H9 (cell line): ENCODE data around the gene TENM3. TPM values are rescaled to one million over a fixed set of nuclear protein-coding genes. Genes with fewer than 3 reads are reported as not detected.

ENCODE experiments used
- DNase-seq: peaks from one replicate; pipeline ENCODE4 v3.0.0-alpha.2; 2017
- H2AFZ ChIP-seq: one replicate; pipeline ENCODE4 v1.6.1; 2013; ENCODE audit warnings: mild to moderate bottlenecking, low read length, control low read depth, moderate library complexity
- H2AK5ac ChIP-seq: 2 replicates; pipeline ENCODE4 v1.6.1; 2013; ENCODE audit warnings: low read length, control low read depth, mixed read lengths; ENCODE audit not compliant: insufficient read length
- H2BK120ac ChIP-seq: one replicate; pipeline ENCODE4 v1.6.1; 2013; ENCODE audit warnings: low read depth, mild to moderate bottlenecking, low read length, control low read depth, inconsistent platforms; ENCODE audit not compliant: poor library complexity, severe bottlenecking
- H2BK12ac ChIP-seq: 2 replicates; pipeline ENCODE4 v1.6.1; 2013; ENCODE audit warnings: low read length, control low read depth, mixed read lengths, low read depth; ENCODE audit not compliant: insufficient read length
- H2BK15ac ChIP-seq: 2 replicates; pipeline ENCODE4 v1.6.1; 2013; ENCODE audit warnings: low read depth, low read length, control low read depth
- H2BK20ac ChIP-seq: one replicate; pipeline ENCODE4 v1.6.1; 2013; ENCODE audit warnings: low read depth, mild to moderate bottlenecking, low read length, control low read depth, inconsistent platforms; ENCODE audit not compliant: poor library complexity, severe bottlenecking
- H2BK5ac ChIP-seq: 2 replicates; pipeline ENCODE4 v1.6.1; 2013; ENCODE audit warnings: low read length, control low read depth, mixed read lengths; ENCODE audit not compliant: insufficient read length
- H3K14ac ChIP-seq: 2 replicates; pipeline ENCODE4 v1.6.1; 2013; ENCODE audit warnings: low read length, control low read depth; ENCODE audit not compliant: insufficient read depth
- H3K18ac ChIP-seq: 2 replicates; pipeline ENCODE4 v1.6.1; 2013; ENCODE audit warnings: low read depth, mild to moderate bottlenecking, mixed read lengths, low read length, control low read depth; ENCODE audit not compliant: insufficient read length
- H3K23ac ChIP-seq: 2 replicates; pipeline ENCODE4 v1.6.1; 2013; ENCODE audit warnings: low read length, control low read depth, mixed read lengths, low read depth; ENCODE audit not compliant: insufficient read length
- H3K23me2 ChIP-seq: 2 replicates; pipeline ENCODE4 v1.6.1; 2013; ENCODE audit warnings: low read depth, mild to moderate bottlenecking, mixed read lengths, low read length, control low read depth; ENCODE audit not compliant: insufficient read length, poor library complexity, severe bottlenecking
- H3K27ac ChIP-seq: 2 replicates; pipeline ENCODE4 v1.5.1; 2013; ENCODE audit warnings: low read length, control low read depth, mixed read lengths, low read depth; ENCODE audit not compliant: insufficient read length
- H3K27me3 ChIP-seq: 2 replicates; pipeline ENCODE4 v1.6.1; 2013; ENCODE audit warnings: low read length, control low read depth, inconsistent platforms; ENCODE audit not compliant: insufficient read depth
- H3K4ac ChIP-seq: 2 replicates; pipeline ENCODE4 v1.6.1; 2013; ENCODE audit warnings: low read depth, mild to moderate bottlenecking, control low read depth, inconsistent platforms, low read length, moderate library complexity
- H3K4me1 ChIP-seq: 2 replicates; pipeline ENCODE4 v1.6.1; 2013; ENCODE audit warnings: low read length, control low read depth, inconsistent platforms; ENCODE audit not compliant: insufficient read depth
- H3K4me2 ChIP-seq: 2 replicates; pipeline ENCODE4 v1.6.1; 2013; ENCODE audit warnings: low read length, control low read depth, mixed read lengths; ENCODE audit not compliant: insufficient read length, insufficient read depth
- H3K56ac ChIP-seq: 2 replicates; pipeline ENCODE4 v1.6.1; 2013; ENCODE audit warnings: low read depth, mild to moderate bottlenecking, mixed read lengths, low read length, control low read depth; ENCODE audit not compliant: insufficient read length
- H3K79me1 ChIP-seq: 2 replicates; pipeline ENCODE4 v1.6.1; 2013; ENCODE audit warnings: low read depth, mild to moderate bottlenecking, moderate library complexity, low read length, control low read depth, inconsistent platforms; ENCODE audit not compliant: insufficient read depth, poor library complexity, severe bottlenecking
- H3K79me2 ChIP-seq: 2 replicates; pipeline ENCODE4 v1.6.1; 2013; ENCODE audit warnings: low read length, control low read depth, inconsistent platforms; ENCODE audit not compliant: insufficient read depth
- H3K9ac ChIP-seq: 2 replicates; pipeline ENCODE4 v1.6.1; 2013; ENCODE audit warnings: low read length, control low read depth, mixed read lengths; ENCODE audit not compliant: insufficient read length; ENCODE audit errors: extremely low read depth
- H3K9me3 ChIP-seq: one replicate; pipeline ENCODE4 v1.6.1; 2013; ENCODE audit warnings: low read depth, low read length, inconsistent platforms; ENCODE audit not compliant: control insufficient read depth
- H3T11ph ChIP-seq: one replicate; pipeline ENCODE4 v1.6.1; 2013; ENCODE audit warnings: mild to moderate bottlenecking, low read length, control low read depth, inconsistent platforms
- H4K20me1 ChIP-seq: one replicate; pipeline ENCODE4 v1.6.1; 2013; ENCODE audit not compliant: control insufficient read depth, insufficient read length, insufficient read depth
- H4K5ac ChIP-seq: 2 replicates; pipeline ENCODE4 v1.6.1; 2013; ENCODE audit warnings: low read depth, mild to moderate bottlenecking, mixed read lengths, low read length, control low read depth; ENCODE audit not compliant: insufficient read length
- H4K8ac ChIP-seq: replicated peaks from 2 replicates; pipeline ENCODE4 v1.6.1; 2013; ENCODE audit warnings: low read length, control low read depth, mixed read lengths, low read depth; ENCODE audit not compliant: insufficient read length
- H4K91ac ChIP-seq: 2 replicates; pipeline ENCODE4 v1.6.1; 2013; ENCODE audit warnings: low read depth, mild to moderate bottlenecking, moderate library complexity, mixed read lengths, low read length, control low read depth; ENCODE audit not compliant: insufficient read length
- H3K27ac Mint-ChIP-seq, 3 experiments: 2 replicates in 2 of 3; 3 replicates in 1 of 3; pipeline ENCODE4 v1.8.0; 2020 to 2021; ENCODE audit warnings: mixed read lengths in 3 of 3, mild to moderate bottlenecking in 1 of 3, moderate library complexity in 1 of 3
- H3K27me3 Mint-ChIP-seq: 2 replicates; pipeline ENCODE4 v1.8.0; 2021; ENCODE audit warnings: low read depth, mild to moderate bottlenecking, moderate library complexity, mixed read lengths
- H3K36me3 Mint-ChIP-seq, 3 experiments: 2 replicates in 2 of 3; 3 replicates in 1 of 3; pipeline ENCODE4 v1.8.0; 2020 to 2021; ENCODE audit warnings: low read depth in 3 of 3, mixed read lengths in 3 of 3; ENCODE audit not compliant: insufficient read depth in 1 of 3
- H3K4me1 Mint-ChIP-seq, 2 experiments: 2 replicates each; pipeline ENCODE4 v1.8.0; 2020; ENCODE audit warnings: mixed read lengths in 2 of 2
- H3K4me3 Mint-ChIP-seq, 2 experiments: 2 replicates in 1 of 2; 3 replicates in 1 of 2; pipeline ENCODE4 v1.8.0; 2020 to 2021; ENCODE audit warnings: mild to moderate bottlenecking in 2 of 2, mixed read lengths in 2 of 2, moderate library complexity in 1 of 2
- H3K9me3 Mint-ChIP-seq, 2 experiments: 2 replicates in 1 of 2; 3 replicates in 1 of 2; pipeline ENCODE4 v1.8.0; 2020; ENCODE audit warnings: mild to moderate bottlenecking in 2 of 2, mixed read lengths in 2 of 2, moderate library complexity in 1 of 2
- CTCF ChIP-seq: fragments of 200-600 bp; sonication (generic); conservative IDR thresholded peaks from 3 replicates; pipeline ENCODE4 v1.8.0; 2021; ENCODE audit warnings: antibody characterized with exemption, mild to moderate bottlenecking
- WGBS: extraction: QIAGEN DNeasy Blood & Tissue Kit; methylation state at CpG from one replicate; pipeline ENCODE4 v1.1.7; 2013; ENCODE audit warnings: missing lambda C conversion rate, low lambda C conversion rate, mixed read lengths; ENCODE audit not compliant: insufficient read length; ENCODE audit errors: extremely low coverage; 5-methylcytosine and 5-hydroxymethylcytosine counted together
- total RNA-seq: library from RNA; stranded (reverse); gene quantifications from 2 replicates; pipeline ENCODE4 v1.2.1, GENCODE V29; 2021

Gene TENM3
- total RNA-seq, 1 experiment from 2014 or later, result 49.6 TPM

DNA sequence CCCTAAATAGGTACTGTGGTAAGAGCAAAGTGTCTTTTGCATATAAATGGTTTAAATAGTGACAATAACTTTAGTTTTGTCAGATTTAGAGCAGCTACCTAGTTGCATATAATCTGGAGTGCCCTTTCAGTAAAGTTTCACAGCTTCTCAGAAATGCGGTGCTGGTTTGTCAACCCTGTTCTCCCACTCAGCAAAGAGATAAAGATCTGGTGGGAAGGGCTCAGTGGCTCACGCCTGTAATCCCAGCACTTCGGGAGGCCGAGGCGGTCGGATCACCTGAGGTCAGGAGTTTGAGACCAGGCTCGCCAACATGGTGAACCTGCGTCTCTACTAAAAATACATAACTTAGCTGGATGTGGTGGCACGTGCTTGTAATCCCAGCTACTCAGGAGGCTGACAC, 45.6 kb upstream of the TENM3 start:
- H2BK12ac ChIP-seq, result no peak overlapping the region
- no peak overlapping the region for H3K23ac ChIP-seq
- no peaks in the 10 kb centered on the region for H3K79me1 ChIP-seq
- no peak overlapping the region for H3K18ac ChIP-seq
- no peaks in the 10 kb centered on the region for H3K23me2 ChIP-seq
- no peaks in the 10 kb centered on the region for H3K4me1 ChIP-seq
- H2AFZ ChIP-seq, result no peak overlapping the region
- H2BK120ac ChIP-seq, result no peak overlapping the region
- Mint-ChIP-seq H3K36me3 (no peaks in the 10 kb centered on the region), H3K27me3 (no peaks in the 10 kb centered on the region), H3K4me3 (no peak overlapping the region), H3K27ac (no peak overlapping the region), H3K9me3 (no peaks in the 10 kb centered on the region), H3K4me1 (peaks cover 11 to 14% of the 10 kb centered on the region in 2 experiments)
- H4K20me1 ChIP-seq, result no peaks in the 10 kb centered on the region
- no peak overlapping the region for H3K4ac ChIP-seq
- no peak overlapping the region for H2BK15ac ChIP-seq
- H3K27me3 ChIP-seq, result no peaks in the 10 kb centered on the region; the same call in 1 of the 2 replicates
- H4K8ac ChIP-seq, result no peak overlapping the region
- H2BK5ac ChIP-seq, result no peak overlapping the region
- no peak overlapping the region for H3K4me2 ChIP-seq
- no peak overlapping the region for H4K5ac ChIP-seq
- no CpG with 5 or more reads among the region's 9 CpGs for WGBS
- no peaks in the 10 kb centered on the region for H3K9me3 ChIP-seq
- H3K27ac ChIP-seq, result no peak overlapping the region
- no peak overlapping the region for H2AK5ac ChIP-seq
- H3K56ac ChIP-seq, result no peak overlapping the region
- H4K91ac ChIP-seq, result no peak overlapping the region
- H3K9ac ChIP-seq, result no peak overlapping the region
- no peak overlapping the region for H3T11ph ChIP-seq
- H3K14ac ChIP-seq, result no peak overlapping the region
- H2BK20ac ChIP-seq, result no peak overlapping the region
- H3K79me2 ChIP-seq, result peaks cover 3% of the 10 kb centered on the region
- TF ChIP-seq CTCF, result no peak
- DNase-seq, result no peak
